ENCODE measurements around the gene PHF3.

DNA sequence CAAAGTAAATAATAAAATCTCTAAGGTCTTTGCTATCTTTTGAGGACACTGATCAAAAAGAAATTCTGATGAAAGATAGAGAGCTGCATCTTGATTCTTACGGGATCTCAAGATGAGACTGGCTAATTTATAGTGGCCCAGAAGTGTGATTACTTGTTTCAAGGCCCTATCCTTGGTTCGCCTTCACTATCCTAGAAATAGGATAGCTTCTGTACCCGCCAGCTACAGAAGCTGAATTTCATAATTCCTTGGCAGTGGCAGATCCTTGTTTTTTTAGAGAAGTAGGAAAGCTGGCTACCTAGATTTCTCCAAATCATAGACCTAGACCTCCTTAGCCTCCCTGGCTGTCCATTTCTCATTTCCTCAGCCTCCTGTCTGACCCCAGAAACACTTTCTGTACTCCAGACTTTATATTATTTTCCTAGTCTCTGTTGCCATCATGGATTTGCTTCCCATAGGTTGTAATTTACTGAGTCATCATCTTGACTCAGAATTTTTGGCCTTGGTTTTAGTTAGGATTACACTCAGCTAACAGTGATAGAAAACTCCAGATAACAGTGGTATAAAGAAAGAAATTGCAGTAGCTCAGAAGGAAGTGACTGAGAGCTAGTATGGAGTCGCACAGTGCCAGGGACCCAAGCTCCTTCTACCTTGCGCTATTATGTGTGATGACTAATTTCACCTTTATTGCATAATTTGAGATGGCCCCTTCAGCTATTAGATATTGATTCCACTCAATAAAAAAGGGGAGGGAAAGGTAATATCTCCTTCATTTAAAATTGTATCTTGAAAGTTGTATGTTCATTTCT lies 27.7 kb downstream of the PHF3 start:
- no peak for TF ChIP-seq ETV6 (CRISPR knock-in tag; IDR thresholded peaks at IDR 0.05)
- TF ChIP-seq, protein P1, sequence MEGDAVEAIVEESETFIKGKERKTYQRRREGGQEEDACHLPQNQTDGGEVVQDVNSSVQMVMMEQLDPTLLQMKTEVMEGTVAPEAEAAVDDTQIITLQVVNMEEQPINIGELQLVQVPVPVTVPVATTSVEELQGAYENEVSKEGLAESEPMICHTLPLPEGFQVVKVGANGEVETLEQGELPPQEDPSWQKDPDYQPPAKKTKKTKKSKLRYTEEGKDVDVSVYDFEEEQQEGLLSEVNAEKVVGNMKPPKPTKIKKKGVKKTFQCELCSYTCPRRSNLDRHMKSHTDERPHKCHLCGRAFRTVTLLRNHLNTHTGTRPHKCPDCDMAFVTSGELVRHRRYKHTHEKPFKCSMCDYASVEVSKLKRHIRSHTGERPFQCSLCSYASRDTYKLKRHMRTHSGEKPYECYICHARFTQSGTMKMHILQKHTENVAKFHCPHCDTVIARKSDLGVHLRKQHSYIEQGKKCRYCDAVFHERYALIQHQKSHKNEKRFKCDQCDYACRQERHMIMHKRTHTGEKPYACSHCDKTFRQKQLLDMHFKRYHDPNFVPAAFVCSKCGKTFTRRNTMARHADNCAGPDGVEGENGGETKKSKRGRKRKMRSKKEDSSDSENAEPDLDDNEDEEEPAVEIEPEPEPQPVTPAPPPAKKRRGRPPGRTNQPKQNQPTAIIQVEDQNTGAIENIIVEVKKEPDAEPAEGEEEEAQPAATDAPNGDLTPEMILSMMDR (IDR thresholded peaks at IDR 0.05), result no peak
- TF ChIP-seq JUN (CRISPR knock-in tag; IDR thresholded peaks at IDR 0.05), result no peak
- TF ChIP-seq, protein P2, sequence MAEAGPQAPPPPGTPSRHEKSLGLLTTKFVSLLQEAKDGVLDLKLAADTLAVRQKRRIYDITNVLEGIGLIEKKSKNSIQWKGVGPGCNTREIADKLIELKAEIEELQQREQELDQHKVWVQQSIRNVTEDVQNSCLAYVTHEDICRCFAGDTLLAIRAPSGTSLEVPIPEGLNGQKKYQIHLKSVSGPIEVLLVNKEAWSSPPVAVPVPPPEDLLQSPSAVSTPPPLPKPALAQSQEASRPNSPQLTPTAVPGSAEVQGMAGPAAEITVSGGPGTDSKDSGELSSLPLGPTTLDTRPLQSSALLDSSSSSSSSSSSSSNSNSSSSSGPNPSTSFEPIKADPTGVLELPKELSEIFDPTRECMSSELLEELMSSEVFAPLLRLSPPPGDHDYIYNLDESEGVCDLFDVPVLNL (CRISPR knock-in tag; IDR thresholded peaks at IDR 0.05; ENCODE audit: borderline replicate concordance, low read depth), result no peak
- TF ChIP-seq SMAD4 (CRISPR knock-in tag; IDR thresholded peaks at IDR 0.05), result no peak
